HG02759 (cell line): ENCODE measurements around the gene CADM2.

Experiments
- ATAC-seq: cut with Tn5 transposase; IDR thresholded peaks from one replicate; pipeline ENCODE4 v1.9.1; 2021; ENCODE audit warnings: mild to moderate bottlenecking, moderate library complexity; ENCODE audit not compliant: unreplicated experiment

CADM2 gene

DNA sequence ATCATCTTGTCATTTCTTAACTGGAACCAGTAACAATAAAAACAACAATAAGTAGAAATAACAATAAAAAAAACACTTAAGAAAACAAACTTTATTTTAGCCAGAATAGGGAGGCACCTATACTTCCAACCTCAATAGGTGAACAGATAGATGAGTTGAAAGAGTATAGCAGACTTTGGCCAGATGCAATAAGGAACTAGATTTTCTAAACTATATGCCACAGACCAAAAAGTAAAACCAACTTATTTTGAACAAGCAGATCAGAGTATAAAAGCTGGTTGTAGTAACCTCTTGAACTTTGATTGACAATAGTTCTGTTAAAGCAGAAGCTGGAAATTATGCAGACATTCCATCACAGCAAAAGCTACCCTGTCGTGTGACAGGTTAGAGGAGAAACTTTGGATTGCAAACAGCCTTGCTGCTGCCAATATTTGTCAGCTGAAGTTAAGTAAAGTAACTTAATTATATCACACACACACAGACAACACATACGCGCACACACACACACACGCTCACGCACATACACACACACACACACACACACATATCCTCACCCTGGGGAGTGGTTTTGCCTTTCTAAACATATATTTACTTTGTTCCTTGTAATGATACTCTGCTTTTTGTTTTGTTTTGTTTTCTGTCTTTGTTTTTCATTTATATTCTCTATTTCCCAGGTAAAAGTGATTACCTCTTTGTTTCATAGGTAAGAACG, 1128.5 kb downstream of the CADM2 start:
- ATAC-seq, result no peak

GRCh38 chr3:86104154-86104553, 1145.4 kb downstream of the CADM2 start:
- no peak for ATAC-seq

GRCh38 chr3:86109434-86109833, 1150.6 kb downstream of the CADM2 start:
- no peak for ATAC-seq
